ENCODE measurements around the gene DCHS1.
A peak's percentile ranks its signal among the peaks of the same experiment; 100 is the strongest.

DCHS1 gene

GRCh38 chr11:6611963-6612212, 43.7 kb downstream of the DCHS1 start:
- no peak for DNase-seq

- DNase-seq, result peak; percentile 47
Measured at GRCh38 chr11:6611092-6611962, 44.3 kb downstream of the DCHS1 start.

GRCh38 chr11:6610591-6610990, 45.0 kb downstream of the DCHS1 start:
- DNase-seq, result no peak

GRCh38 chr11:6609502-6610015, 46.0 kb downstream of the DCHS1 start:
- DNase-seq, result no peak

GRCh38 chr11:6608726-6609501, 46.7 kb downstream of the DCHS1 start:
- no peak for DNase-seq

GRCh38 chr11:6608011-6608410, 47.6 kb downstream of the DCHS1 start:
- DNase-seq, result no peak

- DNase-seq, result no peak
Measured at GRCh38 chr11:6607190-6607795, 48.3 kb downstream of the DCHS1 start.

- DNase-seq, result peak; percentile 69
Measured at GRCh38 chr11:6606471-6607189, 49.0 kb downstream of the DCHS1 start.

- no peak for DNase-seq
Measured at GRCh38 chr11:6604790-6605189, 50.8 kb downstream of the DCHS1 start.

GRCh38 chr11:6604081-6604626, 51.5 kb downstream of the DCHS1 start:
- peak; percentile 59 for DNase-seq

- peak; percentile 95 for DNase-seq
Measured at GRCh38 chr11:6603287-6604080, 52.1 kb downstream of the DCHS1 start, which contains the start of the genes ILK and RRP8. Gene ILK (plus strand): TSS chr11:6603774. CDS start chr11:6604272, 498 bp downstream. Gene RRP8 (minus strand): TSS chr11:6603616. CDS start chr11:6603502, 114 bp downstream.

GRCh38 chr11:6602096-6602940, 53.3 kb downstream of the DCHS1 start:
- DNase-seq, result no peak

GRCh38 chr11:6601041-6601461, 54.6 kb downstream of the DCHS1 start:
- DNase-seq, result no peak

- DNase-seq, result no peak
Measured at GRCh38 chr11:6599881-6600390, 55.7 kb downstream of the DCHS1 start.

- no peak for DNase-seq
Measured at GRCh38 chr11:6599449-6599848, 56.2 kb downstream of the DCHS1 start.

- no peak for DNase-seq
Measured at GRCh38 chr11:6598555-6598954, 57.1 kb downstream of the DCHS1 start.

- DNase-seq, result peak; percentile 15
Measured at GRCh38 chr11:6596239-6596877, 59.3 kb downstream of the DCHS1 start.

GRCh38 chr11:6594142-6594768, 61.4 kb downstream of the DCHS1 start:
- no peak for DNase-seq

GRCh38 chr11:6588018-6588417, 67.6 kb downstream of the DCHS1 start:
- DNase-seq, result no peak
